RWPE2 (cell line): ENCODE measurements around the gene DUSP28.

Experiments used
- ATAC-seq: fragments of 200-7000 bp; cut with Tn5 transposase; 3 replicates; pipeline ENCODE4 v1.9.1; 2021; ENCODE audit warnings: low read depth
- DNase-seq: peaks from one replicate; pipeline ENCODE4 v3.0.0-alpha.2; 2020; ENCODE audit warnings: low spot score
- H3K27ac ChIP-seq: fragments of 450-650 bp; 2 replicates; pipeline ENCODE4 v1.5.1; 2017; ENCODE audit warnings: mild to moderate bottlenecking; ENCODE audit not compliant: poor library complexity, severe bottlenecking
- H3K27me3 ChIP-seq: fragments of 250-450 bp; sonication (Bioruptor Pico); 2 replicates; pipeline ENCODE4 v1.5.1; 2021; ENCODE audit warnings: mild to moderate bottlenecking, moderate library complexity; ENCODE audit not compliant: insufficient read depth, poor library complexity, severe bottlenecking
- H3K36me3 ChIP-seq: fragments of 250-450 bp; sonication (Bioruptor Pico); 2 replicates; pipeline ENCODE4 v1.5.1; 2020; ENCODE audit warnings: low read depth, mild to moderate bottlenecking, moderate library complexity
- H3K4me1 ChIP-seq: fragments of 250-450 bp; sonication (Bioruptor Pico); 2 replicates; pipeline ENCODE4 v1.5.1; 2021; ENCODE audit warnings: mild to moderate bottlenecking, moderate library complexity; ENCODE audit not compliant: insufficient read depth, poor library complexity, severe bottlenecking
- H3K4me3 ChIP-seq: fragments of 250-450 bp; sonication (Bioruptor Pico); 2 replicates; pipeline ENCODE4 v1.5.1; 2021; ENCODE audit warnings: mild to moderate bottlenecking, moderate library complexity; ENCODE audit not compliant: severe bottlenecking
- H3K9me3 ChIP-seq: fragments of 250-450 bp; sonication (Bioruptor Pico); 2 replicates; pipeline ENCODE4 v1.5.1; 2021; ENCODE audit warnings: mild to moderate bottlenecking, moderate library complexity; ENCODE audit not compliant: severe bottlenecking
- TF ChIP-seq, protein P1 (sequence below): fragments of 450-650 bp; IDR thresholded peaks from one replicate; pipeline ENCODE4 v1.5.1; 2017; ENCODE audit warnings: mild to moderate bottlenecking, moderate library complexity; ENCODE audit not compliant: poor library complexity, severe bottlenecking

Gene DUSP28

DNA sequence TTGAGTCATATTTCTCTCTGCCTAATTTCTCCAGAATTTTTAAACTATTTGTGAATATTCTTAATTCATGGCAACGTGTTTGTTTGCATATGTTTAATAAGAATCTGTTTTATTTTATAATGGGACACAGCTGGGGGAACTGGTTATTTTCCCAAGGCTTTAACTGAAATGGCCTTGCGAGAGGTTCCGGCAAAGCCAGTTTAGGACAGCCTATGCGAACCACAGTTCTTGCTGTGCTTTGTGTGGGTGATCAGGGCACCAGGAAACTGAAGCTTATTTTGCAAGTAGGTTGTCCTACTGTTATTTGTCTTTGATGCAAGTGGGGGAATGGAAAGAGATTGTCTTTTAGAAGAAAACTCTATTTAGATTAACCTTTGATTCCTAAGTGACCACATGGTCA, 8.9 kb upstream of the DUSP28 start:
- H3K4me3 ChIP-seq, result no peak overlapping the region
- H3K4me1 ChIP-seq, result no peaks in the 10 kb centered on the region
- TF ChIP-seq, protein P1, sequence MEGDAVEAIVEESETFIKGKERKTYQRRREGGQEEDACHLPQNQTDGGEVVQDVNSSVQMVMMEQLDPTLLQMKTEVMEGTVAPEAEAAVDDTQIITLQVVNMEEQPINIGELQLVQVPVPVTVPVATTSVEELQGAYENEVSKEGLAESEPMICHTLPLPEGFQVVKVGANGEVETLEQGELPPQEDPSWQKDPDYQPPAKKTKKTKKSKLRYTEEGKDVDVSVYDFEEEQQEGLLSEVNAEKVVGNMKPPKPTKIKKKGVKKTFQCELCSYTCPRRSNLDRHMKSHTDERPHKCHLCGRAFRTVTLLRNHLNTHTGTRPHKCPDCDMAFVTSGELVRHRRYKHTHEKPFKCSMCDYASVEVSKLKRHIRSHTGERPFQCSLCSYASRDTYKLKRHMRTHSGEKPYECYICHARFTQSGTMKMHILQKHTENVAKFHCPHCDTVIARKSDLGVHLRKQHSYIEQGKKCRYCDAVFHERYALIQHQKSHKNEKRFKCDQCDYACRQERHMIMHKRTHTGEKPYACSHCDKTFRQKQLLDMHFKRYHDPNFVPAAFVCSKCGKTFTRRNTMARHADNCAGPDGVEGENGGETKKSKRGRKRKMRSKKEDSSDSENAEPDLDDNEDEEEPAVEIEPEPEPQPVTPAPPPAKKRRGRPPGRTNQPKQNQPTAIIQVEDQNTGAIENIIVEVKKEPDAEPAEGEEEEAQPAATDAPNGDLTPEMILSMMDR, result no peak
- H3K9me3 ChIP-seq, result no peaks in the 10 kb centered on the region
- no peak overlapping the region for H3K27ac ChIP-seq
- peaks cover 4% of the 10 kb centered on the region for H3K36me3 ChIP-seq
- ATAC-seq (no peak), DNase-seq (no peak)
- H3K27me3 ChIP-seq, result no peaks in the 10 kb centered on the region

DNA sequence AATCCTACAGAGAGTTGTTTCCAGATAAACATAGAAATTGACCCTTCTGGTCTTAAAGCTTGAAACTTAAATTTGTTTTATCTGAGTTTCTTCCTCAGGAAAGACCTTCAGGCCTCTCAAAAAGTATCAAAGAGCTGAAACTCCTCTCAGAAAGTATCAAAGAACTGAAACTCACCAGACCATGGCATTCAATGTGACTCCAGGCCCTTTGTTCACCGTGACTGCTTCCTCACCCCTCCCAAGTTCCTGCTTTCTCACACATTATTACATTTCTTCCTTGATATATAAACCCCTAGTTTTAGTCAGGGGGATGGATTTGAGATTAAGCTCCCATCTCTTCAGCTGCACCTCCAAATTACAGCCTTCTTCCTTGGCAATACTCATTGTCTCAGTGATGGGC, 8.3 kb upstream of the DUSP28 start:
- TF ChIP-seq, protein P1, result no peak
- peaks cover 4% of the 10 kb centered on the region for H3K36me3 ChIP-seq
- H3K27me3 ChIP-seq, result no peaks in the 10 kb centered on the region
- DNase-seq (no peak), ATAC-seq (no peak)
- H3K27ac ChIP-seq, result no peak overlapping the region
- H3K4me1 ChIP-seq, result no peaks in the 10 kb centered on the region
- no peaks in the 10 kb centered on the region for H3K9me3 ChIP-seq
- no peak overlapping the region for H3K4me3 ChIP-seq

DNA sequence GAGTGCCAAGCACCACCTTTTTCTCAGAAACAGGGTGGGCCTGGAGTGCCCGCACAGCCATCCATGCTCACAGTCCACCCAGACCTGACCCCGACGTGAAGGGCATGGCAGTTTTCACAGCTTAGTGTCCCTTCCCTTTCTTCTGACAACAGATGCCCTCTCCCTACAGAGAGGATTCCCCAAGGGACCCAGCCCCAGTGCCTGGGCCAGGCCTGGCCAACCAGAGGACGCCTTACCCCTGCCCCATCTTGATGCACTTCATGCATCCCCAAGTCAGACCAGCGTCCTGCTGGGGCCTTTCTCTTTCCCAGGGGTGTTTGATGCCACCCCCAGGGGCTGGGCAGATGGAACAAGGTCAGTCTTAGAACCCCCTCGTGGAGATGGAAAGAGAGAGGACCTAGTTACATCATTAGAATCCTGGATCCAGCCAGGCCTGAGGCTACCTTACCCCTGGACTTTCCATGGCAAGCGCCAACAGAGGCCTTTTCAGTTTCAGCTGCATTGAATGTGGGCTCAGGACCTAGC, 6.1 kb upstream of the DUSP28 start:
- peaks cover 2% of the 10 kb centered on the region for H3K4me1 ChIP-seq
- peaks cover 4% of the 10 kb centered on the region for H3K36me3 ChIP-seq
- ATAC-seq, result no peak
- no peak overlapping the region for H3K4me3 ChIP-seq
- H3K27me3 ChIP-seq, result no peaks in the 10 kb centered on the region
- no peaks in the 10 kb centered on the region for H3K9me3 ChIP-seq
- TF ChIP-seq, protein P1, result no peak
- no peak for DNase-seq
- no peak overlapping the region for H3K27ac ChIP-seq

DNA sequence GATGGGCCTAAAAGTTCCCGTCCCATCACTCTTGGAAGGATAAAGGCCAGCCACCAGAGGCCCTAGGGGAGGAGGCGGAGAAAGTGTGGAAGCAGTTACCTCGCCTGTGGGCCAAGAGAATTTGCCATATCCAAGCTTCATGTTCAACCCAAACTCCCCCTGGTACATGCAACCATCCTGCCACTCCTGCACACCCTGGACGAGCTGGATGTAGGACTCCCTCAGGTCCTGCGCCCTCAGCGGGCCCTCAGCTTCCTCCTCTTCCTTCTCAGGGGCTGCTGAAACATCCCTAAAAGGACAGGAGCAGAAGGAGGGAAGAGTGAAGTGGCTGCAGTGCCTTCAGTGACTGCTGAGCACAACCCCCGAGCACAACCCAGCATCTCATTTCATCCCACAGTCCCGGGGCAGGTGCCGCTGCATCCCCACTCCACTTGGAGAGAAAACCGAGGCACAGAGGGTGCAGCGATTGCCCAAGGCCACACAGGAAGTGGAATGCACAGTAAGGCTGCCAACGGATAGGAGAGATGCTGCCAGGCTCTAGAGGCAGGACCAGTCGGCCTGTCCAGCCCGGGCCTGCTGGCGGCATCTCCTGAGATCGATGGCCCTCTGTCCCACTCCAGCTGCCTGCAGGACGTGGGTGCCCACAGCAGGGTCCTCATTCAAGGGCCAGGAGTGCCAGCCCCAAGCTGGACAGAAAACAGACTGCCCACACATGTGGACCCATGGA, 5.2 kb upstream of the DUSP28 start:
- Histone ChIP-seq H3K36me3 (peaks cover 4% of the 10 kb centered on the region), H3K9me3 (no peaks in the 10 kb centered on the region), H3K4me1 (peaks cover 6% of the 10 kb centered on the region), H3K27me3 (no peaks in the 10 kb centered on the region), H3K4me3 (no peak overlapping the region), H3K27ac (no peak overlapping the region)
- TF ChIP-seq, protein P1, result no peak
- ATAC-seq (no peak), DNase-seq (no peak)

DNA sequence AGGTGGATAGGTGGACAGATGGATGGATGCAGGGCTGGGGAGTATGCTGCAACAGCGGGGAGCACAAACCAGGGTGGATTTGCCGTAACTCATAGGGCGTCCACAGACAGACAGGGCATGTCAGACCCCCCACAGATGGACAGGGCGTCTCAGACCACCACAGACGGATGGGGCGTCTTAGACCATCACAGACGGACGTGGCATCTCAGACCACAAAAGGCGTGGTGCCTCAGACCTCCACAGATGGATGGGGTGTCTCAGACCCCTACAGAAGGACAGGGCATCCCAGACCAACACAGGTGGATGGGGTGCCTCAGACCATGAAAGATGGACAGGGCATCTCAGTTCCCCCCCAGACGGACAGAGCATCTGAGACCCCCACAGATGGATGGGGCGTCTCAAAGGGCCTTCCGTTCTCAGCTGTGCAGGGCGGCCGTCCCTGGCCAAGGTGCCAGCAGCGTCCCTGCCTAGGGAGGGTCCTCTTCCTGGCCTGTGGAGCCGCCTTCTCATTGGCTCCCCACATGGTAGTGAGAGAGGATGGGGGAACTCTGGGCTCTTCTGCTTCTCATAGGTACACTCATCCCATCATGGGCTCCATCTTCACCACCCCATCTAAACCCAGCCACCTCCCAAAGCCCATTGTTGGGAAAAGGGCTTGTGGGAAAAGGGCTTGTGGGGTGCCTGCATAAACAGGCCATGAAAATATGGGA, 4.5 kb upstream of the DUSP28 start:
- TF ChIP-seq, protein P1, result no peak
- H3K36me3 ChIP-seq, result peaks cover under 1% of the 10 kb centered on the region
- H3K27me3 ChIP-seq, result no peaks in the 10 kb centered on the region
- no peak overlapping the region for H3K27ac ChIP-seq
- peaks cover 6% of the 10 kb centered on the region for H3K4me1 ChIP-seq
- H3K9me3 ChIP-seq, result no peaks in the 10 kb centered on the region
- H3K4me3 ChIP-seq, result no peak overlapping the region
- ATAC-seq (no peak), DNase-seq (no peak)
